CD14-positive monocyte (primary cell): ENCODE data around the gene CALML3. TPM values are rescaled to one million over a fixed set of nuclear protein-coding genes. Genes with fewer than 3 reads are reported as not detected.

Experiments used
- DNase-seq, 3 donors: peaks; one replicate each; pipeline ENCODE4 v3.0.0-alpha.2; 2011 to 2022
- H2AFZ ChIP-seq: 2 replicates; pipeline ENCODE4 v1.6.0; 2012; ENCODE audit warnings: mild to moderate bottlenecking, low read depth, low read length, inconsistent platforms; ENCODE audit not compliant: insufficient read depth, poor library complexity, severe bottlenecking
- H3K27ac ChIP-seq, 2 donors: 1 replicate in 1 of 2; 2 replicates in 1 of 2; pipeline ENCODE4 v1.5.1; 2012 to 2013; ENCODE audit warnings: low read length in 2 of 2, control low read depth in 1 of 2, inconsistent platforms in 1 of 2, low read depth in 1 of 2, mild to moderate bottlenecking in 1 of 2
- H3K27me3 ChIP-seq, 2 donors: one replicate each; pipeline versions ENCODE4 v1.6.0 to v1.6.1; 2011 to 2013; ENCODE audit warnings: low read length in 2 of 2; ENCODE audit not compliant: control insufficient read depth in 2 of 2, insufficient read depth in 2 of 2
- H3K36me3 ChIP-seq, 2 donors: replicated peaks in 1 of 2; 1 replicate in 1 of 2; 2 replicates in 1 of 2; pipeline versions ENCODE4 v1.5.1 to v1.6.1; 2012 to 2013; ENCODE audit warnings: low read length in 2 of 2, control low read depth in 1 of 2, inconsistent platforms in 1 of 2, mild to moderate bottlenecking in 1 of 2; ENCODE audit not compliant: insufficient read depth in 2 of 2, control insufficient read depth in 1 of 2
- H3K4me1 ChIP-seq, 2 donors: 1 replicate in 1 of 2; 2 replicates in 1 of 2; pipeline versions ENCODE4 v1.5.1 to v1.6.1; 2012 to 2013; ENCODE audit warnings: low read length in 2 of 2, control low read depth in 1 of 2, inconsistent platforms in 1 of 2, mild to moderate bottlenecking in 1 of 2, moderate library complexity in 1 of 2; ENCODE audit not compliant: insufficient read depth in 2 of 2, control insufficient read depth in 1 of 2
- H3K4me2 ChIP-seq: replicated peaks from 2 replicates; pipeline ENCODE3; 2012; ENCODE audit warnings: low read length, moderate library complexity, mild to moderate bottlenecking; ENCODE audit not compliant: poor library complexity, severe bottlenecking; ENCODE audit errors: extremely low read depth
- H3K4me3 ChIP-seq, 3 experiments: fragments of 200-600 bp in 1 of 3; sonication (generic) in 1 of 3; replicated peaks in 1 of 3; 1 replicate in 2 of 3; 2 replicates in 1 of 3; pipeline ENCODE4 v1.5.1; 2011 to 2013; ENCODE audit warnings: low read length in 3 of 3, mild to moderate bottlenecking in 3 of 3, control low read depth in 2 of 3, low read depth in 2 of 3, inconsistent platforms in 1 of 3, moderate library complexity in 1 of 3
- H3K79me2 ChIP-seq: 2 replicates; pipeline ENCODE4 v1.6.0; 2012; ENCODE audit warnings: mild to moderate bottlenecking, control low read depth, inconsistent platforms, low read length, moderate library complexity; ENCODE audit not compliant: insufficient read depth
- H3K9ac ChIP-seq: 2 replicates; pipeline ENCODE4 v1.6.0; 2017; ENCODE audit warnings: low read length, mild to moderate bottlenecking; ENCODE audit not compliant: insufficient read depth, poor library complexity, severe bottlenecking
- H3K9me3 ChIP-seq, 2 donors: replicated peaks in 1 of 2; 1 replicate in 1 of 2; 2 replicates in 1 of 2; pipeline versions ENCODE4 v1.5.1 to v1.6.1; 2012 to 2013; ENCODE audit warnings: low read length in 2 of 2, control low read depth in 1 of 2; ENCODE audit not compliant: control insufficient read depth in 1 of 2, insufficient read depth in 1 of 2
- H4K20me1 ChIP-seq: 2 replicates; pipeline ENCODE4 v1.6.0; 2012; ENCODE audit warnings: mild to moderate bottlenecking, low read length, control low read depth, moderate library complexity; ENCODE audit not compliant: insufficient read depth
- H3K27ac Mint-ChIP-seq, 7 donors: one replicate each; pipeline ENCODE4 v1.8.0; 2020; ENCODE audit warnings: mild to moderate bottlenecking in 7 of 7, mixed read lengths in 7 of 7, moderate library complexity in 6 of 7, inconsistent platforms in 2 of 7
- H3K27me3 Mint-ChIP-seq, 3 donors: one replicate each; pipeline ENCODE4 v1.8.0; 2021 to 2022; ENCODE audit warnings: low read depth in 3 of 3, mild to moderate bottlenecking in 3 of 3, mixed read lengths in 3 of 3, moderate library complexity in 3 of 3, inconsistent platforms in 1 of 3
- H3K36me3 Mint-ChIP-seq, 2 donors: one replicate each; pipeline ENCODE4 v1.8.0; 2020; ENCODE audit warnings: mixed read lengths in 2 of 2, inconsistent platforms in 1 of 2, mild to moderate bottlenecking in 1 of 2
- H3K4me1 Mint-ChIP-seq: one replicate; pipeline ENCODE4 v1.8.0; 2020; ENCODE audit warnings: mild to moderate bottlenecking, mixed read lengths
- H3K4me3 Mint-ChIP-seq, 2 donors: one replicate each; pipeline ENCODE4 v1.8.0; 2020; ENCODE audit warnings: mild to moderate bottlenecking in 2 of 2, mixed read lengths in 2 of 2, moderate library complexity in 1 of 2
- H3K9me3 Mint-ChIP-seq, 7 donors: one replicate each; pipeline ENCODE4 v1.8.0; 2020 to 2022; ENCODE audit warnings: mixed read lengths in 7 of 7, mild to moderate bottlenecking in 6 of 7, moderate library complexity in 6 of 7, inconsistent platforms in 2 of 7
- WGBS: methylation state at CpG from one replicate; pipeline ENCODE4 v1.1.5; 2013; ENCODE audit warnings: missing lambda C conversion rate; ENCODE audit not compliant: insufficient coverage; 5-methylcytosine and 5-hydroxymethylcytosine counted together
- intact Hi-C, 2 donors: fragments of 100-400 bp; cut with micrococcal nuclease; formaldehyde crosslinking; loops; one replicate each; pipeline versions ENCODE4 v1.15.0 to v1.15.1; 2023
- polyA plus RNA-seq, 3 donors: library from polyadenylated mRNA; depleted of rRNA in 1 of 3; unstranded in 2 of 3; stranded (reverse) in 1 of 3; fragments of 300-500 nt in 2 of 3; fragments of >200 nt in 1 of 3; fragmentation: Illumina TruSeq in 2 of 3; gene quantifications; 1 replicate in 2 of 3; 2 replicates in 1 of 3; pipeline ENCODE4 v1.2.3, GENCODE V29; 2012 to 2021
- TF ChIP-seq, protein P1 (sequence below): fragments of 200-600 bp; IDR thresholded peaks from one replicate; pipeline ENCODE4 v1.8.0; 2022; ENCODE audit warnings: antibody characterized with exemption, mild to moderate bottlenecking

Gene CALML3
- polyA plus RNA-seq, 3 donors = not detected

DNA sequence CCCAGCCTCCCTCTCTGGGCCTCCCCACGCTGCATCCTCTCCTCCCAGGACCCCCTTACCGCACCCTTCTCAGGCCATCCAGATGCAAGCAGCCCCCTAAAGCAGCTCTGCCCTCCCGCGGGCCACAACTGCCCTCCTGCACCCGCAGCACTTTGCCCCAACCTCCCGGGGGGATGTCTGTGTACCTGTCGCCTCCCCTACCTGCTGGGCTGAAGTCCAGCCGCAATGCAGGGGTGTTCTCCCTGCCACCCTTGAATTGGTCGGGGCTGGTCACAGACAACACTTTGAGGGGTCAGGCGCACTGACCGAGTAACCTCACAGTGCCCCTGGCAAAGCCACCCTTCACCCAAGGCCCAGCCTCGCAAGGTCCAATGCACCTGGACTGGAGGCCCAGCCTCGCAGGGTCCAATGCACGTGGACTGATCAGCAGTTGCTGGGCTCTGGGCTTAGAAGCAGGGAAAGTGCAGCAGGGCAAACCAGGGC, 17.1 kb upstream of the CALML3 start:
- no peaks in the 10 kb centered on the region for H3K4me1 Mint-ChIP-seq

DNA sequence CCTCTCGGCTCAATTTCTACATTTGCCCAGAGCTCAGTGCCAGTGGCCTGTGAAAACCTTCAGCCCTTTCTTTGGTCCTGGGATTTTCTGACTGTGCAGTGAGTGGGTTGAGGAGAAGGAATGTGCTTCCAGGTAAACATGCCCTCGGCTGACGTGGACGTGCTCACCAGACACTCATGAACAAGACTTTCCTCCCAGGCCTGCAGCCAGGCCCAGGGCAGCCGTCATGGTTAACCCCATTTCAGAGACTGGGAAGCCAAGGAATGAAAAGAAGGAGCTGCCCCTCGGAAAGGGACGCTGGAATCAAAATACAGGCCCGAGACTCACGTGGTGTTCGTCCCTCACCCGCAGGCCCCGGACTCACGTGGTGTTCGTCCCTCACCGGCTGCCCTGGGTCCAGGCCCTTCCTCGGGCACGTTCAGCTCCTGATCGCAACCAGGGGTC, 16.6 kb upstream of the CALML3 start:
- peaks cover 5 to 11% (median 5%) of the 10 kb centered on the region in 3 donors for H3K27me3 Mint-ChIP-seq
- no peaks in the 10 kb centered on the region for H3K9me3 Mint-ChIP-seq
- H3K4me3 ChIP-seq = no peak overlapping the region
- H3K9me3 ChIP-seq = no peaks in the 10 kb centered on the region
- no peak overlapping the region for H3K27ac Mint-ChIP-seq
- H3K4me1 ChIP-seq = no peaks in the 10 kb centered on the region
- H3K9ac ChIP-seq = no peak overlapping the region
- no peaks in the 10 kb centered on the region for H3K27me3 ChIP-seq
- no peak overlapping the region for H3K4me2 ChIP-seq
- DNase-seq = no peak
- intact Hi-C loops = no loop called here
- H3K36me3 ChIP-seq = no peaks in the 10 kb centered on the region
- H3K36me3 Mint-ChIP-seq = no peaks in the 10 kb centered on the region
- H3K27ac ChIP-seq = no peak overlapping the region
- 99% methylated on average over 17 of the region's 18 CpGs for WGBS
- no peaks in the 10 kb centered on the region for H3K79me2 ChIP-seq
- H2AFZ ChIP-seq = no peak overlapping the region
- TF ChIP-seq, protein P1, sequence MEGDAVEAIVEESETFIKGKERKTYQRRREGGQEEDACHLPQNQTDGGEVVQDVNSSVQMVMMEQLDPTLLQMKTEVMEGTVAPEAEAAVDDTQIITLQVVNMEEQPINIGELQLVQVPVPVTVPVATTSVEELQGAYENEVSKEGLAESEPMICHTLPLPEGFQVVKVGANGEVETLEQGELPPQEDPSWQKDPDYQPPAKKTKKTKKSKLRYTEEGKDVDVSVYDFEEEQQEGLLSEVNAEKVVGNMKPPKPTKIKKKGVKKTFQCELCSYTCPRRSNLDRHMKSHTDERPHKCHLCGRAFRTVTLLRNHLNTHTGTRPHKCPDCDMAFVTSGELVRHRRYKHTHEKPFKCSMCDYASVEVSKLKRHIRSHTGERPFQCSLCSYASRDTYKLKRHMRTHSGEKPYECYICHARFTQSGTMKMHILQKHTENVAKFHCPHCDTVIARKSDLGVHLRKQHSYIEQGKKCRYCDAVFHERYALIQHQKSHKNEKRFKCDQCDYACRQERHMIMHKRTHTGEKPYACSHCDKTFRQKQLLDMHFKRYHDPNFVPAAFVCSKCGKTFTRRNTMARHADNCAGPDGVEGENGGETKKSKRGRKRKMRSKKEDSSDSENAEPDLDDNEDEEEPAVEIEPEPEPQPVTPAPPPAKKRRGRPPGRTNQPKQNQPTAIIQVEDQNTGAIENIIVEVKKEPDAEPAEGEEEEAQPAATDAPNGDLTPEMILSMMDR = no peak
- H4K20me1 ChIP-seq = no peaks in the 10 kb centered on the region
- H3K4me3 Mint-ChIP-seq = no peak overlapping the region
- H3K4me1 Mint-ChIP-seq = no peaks in the 10 kb centered on the region

More for the DNA sequence above, 17.1 kb upstream of the CALML3 start:
- H3K27ac Mint-ChIP-seq = no peak overlapping the region
- H3K27me3 ChIP-seq = no peaks in the 10 kb centered on the region
- H3K4me3 ChIP-seq = no peak overlapping the region
- H3K4me3 Mint-ChIP-seq = no peak overlapping the region
- intact Hi-C loops = no loop called here
- peak overlapping the region; percentile 8 for H3K9ac ChIP-seq
- no peaks in the 10 kb centered on the region for H3K79me2 ChIP-seq
- H4K20me1 ChIP-seq = no peaks in the 10 kb centered on the region
- H3K4me1 ChIP-seq = no peaks in the 10 kb centered on the region
- no peaks in the 10 kb centered on the region for H3K36me3 Mint-ChIP-seq
- no peaks in the 10 kb centered on the region for H3K9me3 ChIP-seq
- H3K9me3 Mint-ChIP-seq = no peaks in the 10 kb centered on the region
- WGBS = 95% methylated on average over 13 of the region's 14 CpGs
- no peak overlapping the region for H3K27ac ChIP-seq
- H3K27me3 Mint-ChIP-seq = peaks cover 5 to 9% (median 5%) of the 10 kb centered on the region in 3 donors
- DNase-seq = no peak
- no peak overlapping the region for H3K4me2 ChIP-seq
- H2AFZ ChIP-seq = no peak overlapping the region
- TF ChIP-seq, protein P1 = no peak
- no peaks in the 10 kb centered on the region for H3K36me3 ChIP-seq
